SK-N-MC (cell line): ENCODE data around the gene RPL7A.

ENCODE experiments used
- EZH2 ChIP-seq: fragments of 200-600 bp; sonication (generic); IDR thresholded peaks from one replicate; pipeline ENCODE4 v1.6.1; 2017; ENCODE audit warnings: antibody characterized with exemption
- FOXP2 ChIP-seq: optimal IDR thresholded peaks from 2 replicates; pipeline ENCODE3; 2011; ENCODE audit warnings: mild to moderate bottlenecking, moderate library complexity; ENCODE audit not compliant: insufficient read depth; ENCODE audit errors: extremely low read length, control extremely low read depth
- POLR2AphosphoS5 ChIP-seq: IDR thresholded peaks from 2 replicates; pipeline ENCODE4 v1.6.1; 2012; ENCODE audit warnings: mild to moderate bottlenecking, low read depth, low read length, borderline replicate concordance

- TF ChIP-seq FOXP2 = no peak
- no peak for TF ChIP-seq EZH2
- no peak for TF ChIP-seq POLR2AphosphoS5
Observed at GRCh38 chr9:133331221-133331620, 16.8 kb upstream of the RPL7A start.
